GM19324 (cell line): ENCODE data around the gene AP4B1.
"Not testable (repeated sequence)": the region's sequence is repeated elsewhere in the genome, so short reads cannot be mapped to it uniquely, and the experiment has no call there.

Experiments
- ATAC-seq: cut with Tn5 transposase; IDR thresholded peaks from one replicate; pipeline ENCODE4 v1.9.1; 2021; ENCODE audit warnings: mild to moderate bottlenecking, moderate library complexity; ENCODE audit not compliant: unreplicated experiment, low FRiP score

Gene AP4B1

GRCh38 chr1:113904674-113905434 is at the start of gene AP4B1, which contains the start of gene DCLRE1B:
TSS of gene AP4B1 (minus strand) at chr1:113904799. CDS start at chr1:113904717, 82 bp downstream.
TSS of gene DCLRE1B (plus strand) at chr1:113905326. CDS start at chr1:113905587, 261 bp downstream.
- peak; percentile 92 for ATAC-seq

GRCh38 chr1:113951719-113952118 is 47.1 kb upstream of the AP4B1 start:
- no peak for ATAC-seq

GRCh38 chr1:113950908-113951307 is 46.3 kb upstream of the AP4B1 start:
- ATAC-seq: no peak

DNA sequence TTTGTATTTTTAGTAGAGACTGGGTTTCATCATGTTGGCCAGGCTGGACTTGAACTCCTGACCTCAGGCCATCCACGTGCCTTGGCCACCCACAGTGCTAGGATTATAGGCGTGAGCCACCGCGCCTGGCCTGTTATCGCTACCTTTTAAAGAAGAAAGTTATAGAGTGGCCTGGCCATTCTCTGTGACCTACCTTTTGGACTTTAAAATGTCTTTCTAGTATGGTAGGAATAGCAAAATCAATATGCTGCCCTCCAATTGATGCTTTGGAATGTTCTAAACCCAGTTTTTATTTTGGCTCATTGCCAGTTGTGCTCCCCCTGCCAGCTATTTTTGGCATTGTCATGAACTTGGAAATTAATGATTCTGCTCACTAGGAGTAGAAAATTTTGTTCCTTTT is 44.4 kb upstream of the AP4B1 start:
- ATAC-seq: no peak

DNA sequence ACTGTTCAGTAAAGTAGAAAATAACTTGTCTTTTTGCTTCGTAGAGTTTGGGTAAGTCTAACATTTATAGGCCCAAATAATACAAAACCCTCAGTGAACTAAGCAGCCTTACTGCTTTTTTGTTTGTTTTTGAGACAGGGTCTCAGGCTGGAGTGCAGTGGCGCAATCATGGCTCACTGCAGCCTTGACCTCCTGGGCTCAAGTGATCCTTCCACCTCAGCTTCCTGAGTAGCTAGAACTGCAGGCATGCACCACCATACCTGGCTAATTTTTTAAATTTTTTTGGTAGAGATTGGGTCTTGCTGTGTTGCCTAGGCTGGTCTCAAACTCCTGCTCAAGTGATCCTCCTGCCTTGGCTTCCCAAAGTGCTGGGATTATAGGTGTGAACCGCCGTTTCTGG is 43.6 kb upstream of the AP4B1 start:
- ATAC-seq: not testable (repeated sequence)

DNA sequence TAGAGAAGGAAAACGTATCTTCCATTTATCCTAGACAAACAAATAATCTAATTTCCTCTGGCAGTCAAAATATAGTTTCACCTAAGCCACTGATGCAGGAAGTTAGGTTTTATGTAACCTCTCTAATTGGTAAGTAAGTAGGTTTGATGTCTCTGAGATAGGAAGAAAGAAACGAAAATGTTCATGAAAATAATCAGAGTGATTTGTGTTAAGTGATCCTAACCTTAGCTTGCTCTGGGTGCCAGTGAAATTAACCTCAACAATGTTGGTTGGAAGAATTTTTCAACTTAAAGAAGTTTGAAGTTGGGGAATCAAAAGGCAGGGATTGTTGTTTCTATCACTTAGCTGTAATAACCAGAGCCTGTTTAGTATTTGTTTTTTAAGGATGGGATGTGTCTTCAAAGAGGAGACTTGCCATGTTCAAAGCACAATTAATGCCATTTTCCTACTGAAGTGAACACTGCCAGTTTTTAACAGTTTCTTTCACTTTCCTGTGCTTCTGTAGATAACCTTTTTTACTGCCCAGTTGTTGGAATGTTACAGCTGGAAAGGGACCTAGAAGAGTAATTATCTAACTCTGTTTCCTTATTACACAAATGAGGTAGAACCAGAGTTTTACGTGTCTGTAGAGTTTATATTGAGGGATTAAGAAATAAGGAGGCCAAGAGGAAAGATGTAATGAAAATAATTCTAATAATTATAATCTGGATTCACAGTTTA is 42.9 kb upstream of the AP4B1 start:
- ATAC-seq: no peak

DNA sequence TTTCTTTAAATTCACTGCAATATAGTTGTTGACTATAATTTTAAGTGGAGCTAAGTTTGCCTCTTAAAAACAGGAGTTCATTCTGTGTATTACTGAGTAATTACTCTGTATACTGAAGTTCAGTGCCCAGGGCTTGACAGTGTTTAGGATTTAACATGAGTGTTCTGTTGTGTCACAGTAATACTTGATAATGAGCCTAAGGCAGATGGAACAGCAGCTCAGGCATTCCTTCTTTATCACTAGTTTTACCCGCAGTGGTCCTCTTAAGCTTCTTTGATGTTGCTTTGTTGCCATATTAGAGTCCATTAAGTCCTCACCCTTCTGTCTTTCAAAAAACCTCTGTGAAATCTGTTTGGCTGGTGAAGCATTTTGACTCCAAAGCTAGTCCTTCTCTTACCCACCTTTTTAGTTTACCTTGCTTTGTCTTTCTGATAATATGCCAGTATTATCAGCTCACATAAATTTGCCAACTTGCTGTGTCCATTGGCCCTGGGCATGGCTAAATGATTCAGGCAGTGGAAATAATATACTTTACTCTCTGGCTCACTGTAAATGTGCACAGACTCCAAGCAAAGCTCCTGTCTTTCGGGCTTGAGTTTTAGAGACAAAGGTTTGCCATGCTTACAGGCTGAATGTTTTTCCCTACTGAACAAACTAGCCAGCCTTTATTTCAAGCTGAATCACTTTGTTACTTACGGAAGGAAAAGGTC is 42.2 kb upstream of the AP4B1 start:
- ATAC-seq: no peak

GRCh38 chr1:113946112-113946511 is 41.5 kb upstream of the AP4B1 start:
- ATAC-seq: no peak

DNA sequence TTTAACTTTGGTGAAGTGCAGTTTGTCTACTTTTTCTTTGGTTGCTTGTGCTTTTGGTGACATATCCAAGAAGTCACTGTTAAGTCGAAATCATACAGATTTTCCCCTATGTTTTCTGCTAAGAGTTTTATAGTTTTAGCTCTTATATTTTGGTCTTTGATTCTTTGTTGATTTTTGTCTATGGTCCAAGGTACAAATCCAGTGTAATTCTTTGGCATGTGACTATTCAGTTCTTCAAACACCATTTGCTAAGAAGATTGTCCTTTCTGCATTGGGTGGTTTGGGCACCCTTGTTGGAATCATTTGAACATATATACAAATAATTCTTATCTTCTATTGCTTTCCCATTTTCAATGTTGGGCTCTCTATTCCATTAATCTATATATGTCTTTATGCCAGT is 40.7 kb upstream of the AP4B1 start:
- no peak for ATAC-seq

GRCh38 chr1:113943028-113943811 is 38.6 kb upstream of the AP4B1 start:
- no peak for ATAC-seq

DNA sequence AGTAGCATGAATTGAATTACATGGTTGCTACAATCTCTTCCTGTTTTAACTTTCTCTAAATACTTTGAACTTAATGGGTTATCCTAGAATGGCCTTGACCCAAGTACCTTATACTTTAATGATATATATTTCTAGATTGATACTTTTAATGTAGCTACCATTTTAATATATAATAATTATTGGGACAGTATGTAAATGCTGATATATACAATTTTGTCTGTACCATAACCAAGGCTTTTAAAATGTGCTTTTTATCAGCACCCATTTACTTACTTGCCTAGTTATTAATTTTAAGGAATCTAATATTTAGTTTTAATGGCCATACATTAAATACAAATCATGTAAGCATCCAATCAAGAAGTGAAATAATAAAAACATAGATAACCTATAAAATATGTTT is 37.9 kb upstream of the AP4B1 start:
- no peak for ATAC-seq

- ATAC-seq: no peak
These were observed 36.6 kb upstream of the AP4B1 start for GRCh38 chr1:113941245-113941559.

DNA sequence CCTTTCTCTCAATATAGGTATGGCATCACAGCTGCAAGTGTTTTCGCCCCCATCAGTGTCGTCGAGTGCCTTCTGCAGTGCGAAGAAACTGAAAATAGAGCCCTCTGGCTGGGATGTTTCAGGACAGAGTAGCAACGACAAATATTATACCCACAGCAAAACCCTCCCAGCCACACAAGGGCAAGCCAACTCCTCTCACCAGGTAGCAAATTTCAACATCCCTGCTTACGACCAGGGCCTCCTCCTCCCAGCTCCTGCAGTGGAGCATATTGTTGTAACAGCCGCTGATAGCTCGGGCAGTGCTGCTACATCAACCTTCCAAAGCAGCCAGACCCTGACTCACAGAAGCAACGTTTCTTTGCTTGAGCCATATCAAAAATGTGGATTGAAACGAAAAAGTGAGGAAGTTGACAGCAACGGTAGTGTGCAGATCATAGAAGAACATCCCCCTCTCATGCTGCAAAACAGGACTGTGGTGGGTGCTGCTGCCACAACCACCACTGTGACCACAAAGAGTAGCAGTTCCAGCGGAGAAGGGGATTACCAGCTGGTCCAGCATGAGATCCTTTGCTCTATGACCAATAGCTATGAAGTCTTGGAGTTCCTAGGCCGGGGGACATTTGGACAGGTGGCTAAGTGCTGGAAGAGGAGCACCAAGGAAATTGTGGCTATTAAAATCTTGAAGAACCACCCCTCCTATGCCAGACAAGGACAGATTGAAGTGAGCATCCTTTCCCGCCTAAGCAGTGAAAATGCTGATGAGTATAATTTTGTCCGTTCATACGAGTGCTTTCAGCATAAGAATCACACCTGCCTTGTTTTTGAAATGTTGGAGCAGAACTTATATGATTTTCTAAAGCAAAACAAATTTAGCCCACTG is 36.0 kb upstream of the AP4B1 start:
- ATAC-seq: no peak

DNA sequence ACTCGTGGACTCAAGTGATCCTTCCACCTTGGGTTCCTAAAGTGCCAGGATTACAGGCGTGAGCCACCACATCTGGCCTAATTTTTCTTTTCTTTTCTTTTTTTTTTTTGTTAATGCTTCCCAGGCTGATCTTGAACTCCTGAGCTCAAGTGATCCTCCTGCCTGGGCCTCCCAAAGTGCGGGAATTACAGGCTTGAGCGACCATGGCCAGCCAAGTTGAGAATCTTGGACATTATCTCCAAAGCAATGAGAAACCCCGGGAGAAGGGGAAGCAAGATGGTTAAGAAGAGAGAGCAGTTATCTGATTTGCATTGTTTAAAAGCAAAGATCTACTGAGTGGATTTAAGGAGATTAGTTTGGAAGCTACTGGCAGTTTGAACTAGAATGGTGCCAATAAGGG is 33.6 kb upstream of the AP4B1 start:
- no peak for ATAC-seq

DNA sequence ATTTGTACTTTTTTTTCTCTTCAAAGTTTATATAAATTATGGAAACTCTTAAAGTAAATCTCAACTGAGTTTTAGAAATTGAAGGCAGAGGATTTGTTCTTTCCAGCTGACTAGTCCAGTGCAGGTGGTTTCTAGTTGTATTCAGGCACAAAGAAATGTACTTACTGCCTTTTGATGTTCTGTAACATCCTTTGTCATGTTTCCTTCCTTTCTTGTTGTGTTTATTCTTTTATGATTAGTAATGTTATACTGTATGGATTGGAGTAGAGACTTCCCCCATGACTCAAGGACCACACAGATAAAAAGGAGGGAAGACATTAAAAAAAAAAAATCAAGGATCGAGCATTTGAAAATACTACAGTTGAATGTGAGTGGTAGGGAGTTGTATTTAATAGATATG is 32.5 kb upstream of the AP4B1 start:
- no peak for ATAC-seq

- ATAC-seq: no peak
These were observed 31.4 kb upstream of the AP4B1 start for GRCh38 chr1:113935970-113936369.

DNA sequence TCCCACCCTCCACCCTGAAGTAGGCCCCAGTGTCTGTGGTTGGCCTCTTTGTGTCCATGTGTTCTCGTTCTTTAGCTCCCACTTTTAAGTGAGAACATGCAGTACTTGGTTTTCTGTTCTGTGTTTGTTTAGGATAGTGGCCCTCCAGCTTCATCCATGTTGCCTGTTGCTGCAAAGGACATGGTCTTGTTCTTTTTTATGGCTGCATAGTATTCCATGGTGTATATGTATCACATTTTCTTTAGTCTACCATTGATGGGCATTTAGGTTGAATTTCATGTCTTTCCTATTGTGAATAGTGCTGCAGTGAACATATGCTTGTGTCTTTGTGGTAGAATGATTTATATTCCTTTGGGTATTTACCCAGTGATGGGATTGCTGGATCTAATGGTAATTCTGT is 30.6 kb upstream of the AP4B1 start:
- ATAC-seq: no peak

DNA sequence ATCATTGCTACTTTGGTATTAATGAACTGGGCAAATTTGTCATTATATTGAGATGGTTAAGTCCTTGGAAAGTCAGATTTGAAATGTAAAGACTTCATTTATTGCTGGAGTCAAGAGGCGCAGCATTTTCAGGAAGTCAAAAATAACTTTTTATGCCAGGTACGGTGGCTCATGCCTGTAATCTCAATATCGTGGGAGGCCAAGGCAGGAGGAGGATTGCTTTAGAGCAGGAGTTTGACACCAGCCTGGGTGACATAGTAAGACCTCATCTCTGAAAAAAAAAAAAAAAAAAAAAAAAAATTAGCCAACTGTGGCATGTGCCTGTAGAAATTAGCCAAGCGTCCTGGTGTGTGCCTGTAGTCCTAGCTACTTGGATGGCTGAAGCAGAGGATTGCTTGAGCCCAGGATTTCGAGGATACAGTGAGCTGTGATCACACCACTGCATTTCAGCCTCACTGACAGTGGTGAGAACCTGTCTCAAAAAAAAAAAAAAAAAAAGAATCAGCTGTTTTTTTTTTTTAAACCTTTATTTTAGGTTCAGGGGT is 30.0 kb upstream of the AP4B1 start:
- no peak for ATAC-seq

- ATAC-seq: no peak
These were observed 29.4 kb upstream of the AP4B1 start for GRCh38 chr1:113934006-113934405.
